GM06990 (cell line): ENCODE data around the gene MAML3.

ENCODE experiments used
- DNase-seq: peaks from one replicate; pipeline ENCODE4 v3.0.0-alpha.2; 2011; ENCODE audit not compliant: insufficient read length; ENCODE audit errors: extremely low read depth
- H3K27me3 ChIP-seq: replicated peaks from 2 replicates; pipeline ENCODE4 v1.6.0; 2011; ENCODE audit warnings: low read length; ENCODE audit not compliant: control insufficient read depth, insufficient read depth
- H3K36me3 ChIP-seq: 2 replicates; pipeline ENCODE4 v1.5.1; 2011; ENCODE audit warnings: low read length; ENCODE audit not compliant: control insufficient read depth, insufficient read depth
- H3K4me3 ChIP-seq: replicated peaks from 2 replicates; pipeline ENCODE4 v1.5.1; 2011; ENCODE audit warnings: low read depth, mild to moderate bottlenecking, control low read depth, low read length
- TF ChIP-seq, protein P1 (sequence below): IDR thresholded peaks from 2 replicates; pipeline ENCODE4 v1.5.1; 2011; ENCODE audit warnings: low read length, control low read depth, mild to moderate bottlenecking, inconsistent platforms; ENCODE audit not compliant: insufficient read depth, poor library complexity, severe bottlenecking

The MAML3 gene

DNA sequence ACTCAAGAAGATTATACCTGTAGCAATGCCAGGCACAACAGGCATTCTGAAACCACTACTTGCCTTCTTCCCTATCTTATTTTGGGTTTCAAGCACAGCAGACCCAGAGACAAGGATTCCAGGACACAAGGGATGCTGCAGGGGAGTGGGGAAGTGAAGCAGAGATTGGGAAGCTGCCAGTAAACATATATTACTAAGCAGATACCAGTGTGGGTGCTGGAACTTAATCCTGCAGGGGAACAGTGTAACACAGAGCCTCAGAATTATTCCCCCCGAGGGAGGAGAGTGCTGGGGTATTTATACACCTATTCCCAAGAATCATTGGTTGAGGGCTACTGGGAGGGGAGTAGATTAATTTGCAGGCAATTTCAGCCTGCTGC is 33.3 kb upstream of the MAML3 start:
- H3K4me3 ChIP-seq = no peak overlapping the region
- TF ChIP-seq, protein P1, sequence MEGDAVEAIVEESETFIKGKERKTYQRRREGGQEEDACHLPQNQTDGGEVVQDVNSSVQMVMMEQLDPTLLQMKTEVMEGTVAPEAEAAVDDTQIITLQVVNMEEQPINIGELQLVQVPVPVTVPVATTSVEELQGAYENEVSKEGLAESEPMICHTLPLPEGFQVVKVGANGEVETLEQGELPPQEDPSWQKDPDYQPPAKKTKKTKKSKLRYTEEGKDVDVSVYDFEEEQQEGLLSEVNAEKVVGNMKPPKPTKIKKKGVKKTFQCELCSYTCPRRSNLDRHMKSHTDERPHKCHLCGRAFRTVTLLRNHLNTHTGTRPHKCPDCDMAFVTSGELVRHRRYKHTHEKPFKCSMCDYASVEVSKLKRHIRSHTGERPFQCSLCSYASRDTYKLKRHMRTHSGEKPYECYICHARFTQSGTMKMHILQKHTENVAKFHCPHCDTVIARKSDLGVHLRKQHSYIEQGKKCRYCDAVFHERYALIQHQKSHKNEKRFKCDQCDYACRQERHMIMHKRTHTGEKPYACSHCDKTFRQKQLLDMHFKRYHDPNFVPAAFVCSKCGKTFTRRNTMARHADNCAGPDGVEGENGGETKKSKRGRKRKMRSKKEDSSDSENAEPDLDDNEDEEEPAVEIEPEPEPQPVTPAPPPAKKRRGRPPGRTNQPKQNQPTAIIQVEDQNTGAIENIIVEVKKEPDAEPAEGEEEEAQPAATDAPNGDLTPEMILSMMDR = no peak
- H3K27me3 ChIP-seq = peaks cover 2% of the 10 kb centered on the region; the same call in 1 of the 2 replicates
- no peaks in the 10 kb centered on the region for H3K36me3 ChIP-seq
- no peak for DNase-seq

DNA sequence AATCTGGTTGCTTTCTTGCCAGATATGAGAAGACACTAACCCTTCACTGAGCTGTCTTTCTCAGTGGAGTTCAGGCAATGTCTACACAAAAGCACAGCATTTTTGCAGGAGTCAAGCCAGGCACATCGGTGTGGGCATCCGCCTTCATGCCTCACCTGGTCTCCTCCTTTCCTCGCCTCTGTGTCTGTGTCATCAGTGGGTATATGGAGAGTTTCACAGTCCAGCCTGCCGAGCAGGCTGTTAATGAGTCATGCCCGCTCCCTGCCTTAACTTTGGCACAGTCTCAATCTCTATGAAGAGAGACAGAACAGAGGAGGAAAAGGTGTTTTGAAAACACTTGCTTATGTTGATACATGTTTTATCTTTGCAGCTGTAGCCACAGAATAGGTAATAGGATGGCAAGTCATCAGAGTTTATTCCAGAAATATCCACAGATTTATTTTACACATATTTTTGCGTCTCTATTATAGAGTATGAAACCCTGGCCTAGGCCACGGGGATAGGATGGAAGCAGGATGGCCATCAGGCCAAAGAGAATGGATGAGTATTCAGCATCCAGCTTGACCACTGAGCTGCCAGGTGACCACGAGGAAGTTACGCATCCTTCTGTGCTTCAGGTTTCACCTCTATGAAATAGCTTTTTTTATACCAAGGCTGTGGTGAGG is 32.8 kb upstream of the MAML3 start:
- TF ChIP-seq, protein P1 = no peak
- Histone ChIP-seq H3K36me3 (no peaks in the 10 kb centered on the region), H3K27me3 (peaks cover under 1% of the 10 kb centered on the region; the same call in 1 of the 2 replicates), H3K4me3 (no peak overlapping the region)
- DNase-seq = no peak

DNA sequence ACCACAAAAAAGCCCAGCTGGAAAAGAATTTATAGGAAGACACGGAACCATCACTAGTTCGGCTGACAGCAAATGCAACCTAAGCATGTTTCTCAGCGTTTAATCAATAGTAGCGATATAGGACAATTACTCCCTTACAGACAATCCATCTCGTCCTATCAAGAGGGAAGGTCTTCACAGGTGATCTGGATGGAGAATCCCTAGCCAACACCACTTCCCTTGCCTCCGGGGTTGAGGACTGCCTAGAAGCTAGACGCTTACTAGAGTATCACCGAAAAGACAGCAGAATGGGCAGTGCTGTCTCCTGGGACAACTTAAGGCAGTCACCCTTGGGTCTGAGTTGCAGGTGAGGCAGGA is 32.1 kb upstream of the MAML3 start:
- H3K27me3 ChIP-seq = no peaks in the 10 kb centered on the region
- H3K36me3 ChIP-seq = no peaks in the 10 kb centered on the region
- TF ChIP-seq, protein P1 = no peak
- DNase-seq = no peak
- H3K4me3 ChIP-seq = no peak overlapping the region

DNA sequence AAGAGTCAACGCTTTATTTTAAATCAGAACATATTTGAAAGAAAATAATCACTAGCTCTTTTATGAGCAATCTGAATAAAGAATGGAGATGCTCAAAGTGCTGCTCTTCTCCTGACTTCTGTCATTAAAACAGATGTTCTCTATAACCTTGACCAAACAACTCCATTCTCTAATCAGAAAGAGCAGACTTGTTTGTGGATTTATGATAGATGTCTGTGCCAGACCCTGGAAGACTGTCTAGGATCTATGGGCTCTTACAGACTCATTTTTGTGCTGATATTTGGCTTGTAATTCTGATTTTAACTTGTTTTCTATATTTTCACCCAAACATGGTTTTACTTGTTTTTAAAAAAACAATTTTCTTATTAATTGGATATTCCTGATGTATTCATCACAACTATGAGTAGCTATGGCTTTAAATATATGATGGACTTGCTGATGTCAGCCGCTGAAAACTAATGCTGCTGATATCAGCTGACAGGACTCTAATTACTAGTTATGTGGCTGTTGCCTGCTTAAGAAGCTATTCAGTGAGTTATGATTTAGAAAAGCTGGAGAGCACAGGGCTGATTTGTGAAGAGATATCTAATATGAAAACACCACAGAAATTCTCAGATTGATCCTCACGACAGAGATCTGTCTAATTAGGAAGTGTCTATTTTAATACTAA is 31.6 kb upstream of the MAML3 start:
- H3K36me3 ChIP-seq = no peaks in the 10 kb centered on the region
- TF ChIP-seq, protein P1 = no peak
- DNase-seq = no peak
- no peak overlapping the region for H3K4me3 ChIP-seq
- no peaks in the 10 kb centered on the region for H3K27me3 ChIP-seq

DNA sequence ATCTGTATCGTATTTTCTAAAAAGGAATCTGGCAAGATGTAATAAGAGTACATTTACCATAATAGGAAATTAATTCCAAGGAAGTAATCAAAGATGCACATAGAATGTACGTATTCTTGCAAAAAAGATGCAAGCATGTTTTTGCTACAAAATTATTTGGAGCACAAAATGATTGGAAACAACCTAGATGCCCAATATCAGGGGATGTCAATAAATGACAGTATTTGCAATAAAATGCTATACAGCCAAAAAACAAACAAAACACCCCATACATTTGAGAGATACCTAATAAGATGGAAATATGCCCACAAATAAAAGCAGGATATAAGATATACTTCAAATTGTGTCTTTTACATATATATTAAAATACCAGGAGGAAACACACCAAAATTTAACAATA is 29.3 kb upstream of the MAML3 start:
- TF ChIP-seq, protein P1 = no peak
- H3K4me3 ChIP-seq = no peak overlapping the region
- H3K27me3 ChIP-seq = no peaks in the 10 kb centered on the region
- H3K36me3 ChIP-seq = no peaks in the 10 kb centered on the region
- no peak for DNase-seq
